NT2/D1 (cell line): ENCODE measurements around the gene TRPV6.

ENCODE experiments used
- SUZ12 ChIP-seq: IDR thresholded peaks from 2 replicates; pipeline ENCODE4 v1.6.1; 2011; ENCODE audit not compliant: insufficient read length, insufficient read depth; ENCODE audit errors: extremely low read depth
- YY1 ChIP-seq: IDR thresholded peaks from 2 replicates; pipeline ENCODE4 v1.6.1; 2011; ENCODE audit not compliant: insufficient read length, insufficient read depth
- ZNF274 ChIP-seq: IDR thresholded peaks from 2 replicates; pipeline ENCODE4 v1.6.1; 2011; ENCODE audit warnings: mild to moderate bottlenecking, low read depth, low read length

DNA sequence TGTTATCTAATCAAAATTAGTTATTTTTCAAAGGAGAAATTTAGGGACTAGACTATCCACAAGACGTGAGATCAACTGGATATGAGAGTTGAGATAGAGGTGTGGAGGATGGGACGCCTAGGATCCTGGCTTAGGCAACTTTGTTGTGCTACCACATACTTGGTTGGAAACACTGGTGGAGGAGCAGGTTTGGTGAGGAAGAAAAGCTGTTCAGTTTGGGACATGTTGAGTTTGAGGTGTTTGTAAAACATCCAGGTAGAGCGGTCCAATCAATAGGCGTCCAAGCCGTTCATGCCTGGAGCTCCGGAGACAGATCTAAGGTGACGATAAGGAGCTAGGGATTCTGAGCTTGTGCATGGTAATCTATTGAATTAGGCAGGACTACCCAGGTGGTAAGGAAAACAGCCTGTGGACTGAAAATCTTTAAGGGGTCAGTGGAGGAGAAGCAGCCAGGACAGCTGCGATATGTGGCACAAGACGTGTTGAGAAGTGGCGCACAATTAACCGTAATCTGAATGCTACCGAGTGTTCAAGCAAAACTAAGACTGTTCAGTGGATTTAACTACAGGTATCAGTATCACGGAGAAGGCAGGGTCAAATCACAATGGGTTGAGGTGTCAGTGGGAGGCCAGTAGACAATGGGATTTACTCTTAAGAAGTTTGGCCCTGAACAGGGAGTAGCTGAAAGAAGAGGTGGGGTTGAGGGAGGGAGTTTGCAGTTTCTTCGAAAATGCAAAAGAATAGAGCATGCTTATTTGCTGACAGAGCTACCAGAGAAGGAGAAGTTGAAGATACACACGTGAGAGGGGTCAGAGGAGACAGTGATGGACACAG, 16.1 kb upstream of the TRPV6 start:
- TF ChIP-seq SUZ12 (no peak), YY1 (no peak), ZNF274 (no peak)
